Cardiac fibroblast (primary cell): Measurements from ENCODE around the gene RIPOR2.
"Not testable (repeated sequence)": the region's sequence is repeated elsewhere in the genome, so short reads cannot be mapped to it uniquely, and the experiment has no call there.

Experiments
- DNase-seq, 2 donors: peaks; one replicate each; pipeline versions ENCODE4 v3.0.0 to v3.0.0-alpha.2; 2010; ENCODE audit warnings: low read depth in 2 of 2
- H3K4me3 ChIP-seq, 2 donors: replicated peaks in 1 of 2; 1 replicate in 1 of 2; 2 replicates in 1 of 2; pipeline ENCODE4 v1.5.1; 2011; ENCODE audit warnings: low read depth in 2 of 2, low read length in 2 of 2, mild to moderate bottlenecking in 2 of 2, moderate library complexity in 1 of 2
- TF ChIP-seq, protein P1 (sequence below): IDR thresholded peaks from one replicate; pipeline ENCODE4 v1.5.1; 2011; ENCODE audit warnings: low read depth, mild to moderate bottlenecking, low read length, inconsistent platforms

RIPOR2 gene

DNA sequence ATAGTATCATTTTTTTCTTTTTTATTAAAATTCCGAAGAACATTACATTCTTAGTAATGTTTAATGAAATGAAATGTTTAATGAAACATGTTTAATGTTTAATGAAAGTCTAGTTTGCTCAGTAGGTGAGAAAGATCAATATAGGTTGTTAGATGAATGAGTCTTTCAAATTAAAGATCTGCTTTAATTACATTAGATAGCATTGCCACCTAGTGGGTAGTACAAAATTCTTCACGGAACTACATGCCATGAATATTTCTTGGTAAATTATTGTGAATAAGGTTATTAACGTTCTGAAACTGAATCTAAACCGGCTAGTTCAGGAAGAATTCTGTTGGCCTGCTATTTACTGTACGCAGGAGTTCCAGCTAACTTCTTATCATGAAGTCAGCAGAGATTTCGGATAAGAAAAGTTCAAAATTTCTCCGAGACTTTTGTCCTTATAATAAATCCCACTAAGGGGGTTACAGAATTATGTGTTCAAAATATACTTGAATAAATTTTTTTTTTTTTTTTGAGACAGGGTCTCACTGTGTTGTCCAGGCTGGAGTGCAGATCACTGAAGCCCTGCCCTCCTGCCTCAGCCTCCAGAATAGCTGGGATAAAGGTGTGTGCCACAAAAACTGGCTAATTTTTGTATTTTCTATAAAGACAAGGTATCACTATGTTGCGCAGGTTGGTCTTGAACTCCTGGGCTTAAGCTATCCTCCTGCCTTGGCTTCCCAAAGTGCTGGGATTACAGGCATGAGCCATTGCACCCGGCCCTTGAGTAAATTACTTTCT, 168.9 kb downstream of the RIPOR2 start:
- TF ChIP-seq, protein P1, sequence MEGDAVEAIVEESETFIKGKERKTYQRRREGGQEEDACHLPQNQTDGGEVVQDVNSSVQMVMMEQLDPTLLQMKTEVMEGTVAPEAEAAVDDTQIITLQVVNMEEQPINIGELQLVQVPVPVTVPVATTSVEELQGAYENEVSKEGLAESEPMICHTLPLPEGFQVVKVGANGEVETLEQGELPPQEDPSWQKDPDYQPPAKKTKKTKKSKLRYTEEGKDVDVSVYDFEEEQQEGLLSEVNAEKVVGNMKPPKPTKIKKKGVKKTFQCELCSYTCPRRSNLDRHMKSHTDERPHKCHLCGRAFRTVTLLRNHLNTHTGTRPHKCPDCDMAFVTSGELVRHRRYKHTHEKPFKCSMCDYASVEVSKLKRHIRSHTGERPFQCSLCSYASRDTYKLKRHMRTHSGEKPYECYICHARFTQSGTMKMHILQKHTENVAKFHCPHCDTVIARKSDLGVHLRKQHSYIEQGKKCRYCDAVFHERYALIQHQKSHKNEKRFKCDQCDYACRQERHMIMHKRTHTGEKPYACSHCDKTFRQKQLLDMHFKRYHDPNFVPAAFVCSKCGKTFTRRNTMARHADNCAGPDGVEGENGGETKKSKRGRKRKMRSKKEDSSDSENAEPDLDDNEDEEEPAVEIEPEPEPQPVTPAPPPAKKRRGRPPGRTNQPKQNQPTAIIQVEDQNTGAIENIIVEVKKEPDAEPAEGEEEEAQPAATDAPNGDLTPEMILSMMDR: peak; percentile 27
- H3K4me3 ChIP-seq: no peak overlapping the region
- DNase-seq: peak; percentile 61

DNA sequence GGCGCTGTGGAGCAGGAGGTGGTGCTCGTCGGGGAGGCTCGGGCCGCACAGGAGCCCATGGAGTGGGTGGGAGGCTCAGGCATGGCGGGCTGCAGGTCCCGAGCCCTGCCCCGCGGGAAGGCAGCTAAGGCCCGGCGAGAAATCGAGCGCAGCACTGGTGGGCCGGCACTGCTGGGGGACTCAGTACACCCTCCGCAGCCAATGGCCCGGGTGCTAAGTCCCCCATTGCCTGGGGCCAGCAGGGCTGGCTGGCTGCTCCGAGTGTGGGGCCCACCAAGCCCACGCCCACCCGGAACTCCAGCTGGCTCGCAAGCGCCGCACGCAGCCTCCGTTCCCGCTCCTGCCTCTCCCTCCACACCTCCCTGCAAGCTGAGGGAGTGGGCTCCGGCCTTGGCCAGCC, 169.8 kb downstream of the RIPOR2 start:
- H3K4me3 ChIP-seq, DNase-seq: not testable (repeated sequence)

DNA sequence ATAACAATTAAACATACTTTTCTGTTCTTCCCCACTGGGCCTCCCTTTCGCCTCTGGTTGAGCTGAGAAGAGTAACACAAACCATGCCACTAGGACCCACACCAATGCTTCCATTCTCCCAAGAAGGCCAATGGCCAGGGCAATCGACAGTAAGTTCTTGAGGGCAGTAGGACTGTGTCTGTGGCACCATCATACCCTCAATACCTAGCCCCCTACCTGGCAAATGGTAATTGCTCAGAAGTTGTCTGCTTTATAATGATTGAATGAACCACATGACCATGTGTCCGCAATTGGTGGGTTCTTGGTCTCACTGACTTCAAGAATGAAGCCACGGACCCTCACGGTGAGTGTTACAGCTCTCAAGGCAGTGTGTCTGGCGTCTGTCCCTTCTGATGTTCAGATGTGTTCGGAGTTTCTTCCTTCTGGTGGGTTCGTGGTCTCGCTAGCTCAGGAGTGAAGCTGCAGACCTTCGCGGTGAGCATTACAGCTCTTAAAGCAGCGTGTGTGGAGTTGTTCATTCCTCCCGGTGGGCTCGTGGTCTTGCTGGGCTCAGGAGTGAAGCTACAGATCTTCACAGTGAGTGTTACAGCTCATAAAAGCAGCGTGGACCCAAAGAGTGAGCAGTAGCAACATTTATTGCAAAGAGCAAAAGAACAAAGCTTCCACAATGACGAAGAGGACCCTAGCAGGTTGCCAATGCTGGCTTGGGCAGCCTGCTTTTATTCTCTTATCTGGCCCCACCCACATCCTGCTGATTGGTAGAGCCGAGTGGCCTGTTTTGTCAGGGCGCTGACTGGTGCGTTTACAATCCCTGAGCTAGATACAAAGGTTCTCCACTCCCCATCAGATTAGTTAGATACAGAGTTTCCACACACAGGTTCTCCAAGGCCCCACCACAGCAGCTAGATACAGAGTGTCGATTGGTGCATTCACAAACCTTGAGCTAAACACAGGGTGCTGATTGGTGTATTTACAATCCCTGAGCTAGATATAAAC, 170.6 kb downstream of the RIPOR2 start:
- not testable (repeated sequence) for DNase-seq

DNA sequence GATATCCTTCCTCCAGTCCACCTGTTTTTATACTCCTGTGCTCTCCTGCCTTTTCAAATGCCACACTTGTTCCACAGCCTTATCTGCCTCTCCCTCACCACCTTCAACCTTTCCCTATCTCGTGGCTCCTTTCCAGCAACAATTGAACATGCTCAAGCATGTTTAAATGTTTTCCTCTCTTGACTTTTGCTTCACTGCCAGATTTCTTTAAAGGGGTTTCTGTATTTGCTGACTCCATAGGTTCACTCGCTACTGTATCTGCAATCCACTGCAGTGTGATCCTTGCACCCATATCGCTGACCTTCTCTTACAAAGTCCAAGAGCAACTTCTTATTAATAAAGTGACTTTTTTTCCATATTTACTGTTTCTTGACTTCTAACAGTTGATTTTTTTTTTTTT, 172.2 kb downstream of the RIPOR2 start:
- TF ChIP-seq, protein P1: no peak
- DNase-seq: no peak

More for the DNA sequence above, 170.6 kb downstream of the RIPOR2 start:
- not testable (repeated sequence) for H3K4me3 ChIP-seq

DNA sequence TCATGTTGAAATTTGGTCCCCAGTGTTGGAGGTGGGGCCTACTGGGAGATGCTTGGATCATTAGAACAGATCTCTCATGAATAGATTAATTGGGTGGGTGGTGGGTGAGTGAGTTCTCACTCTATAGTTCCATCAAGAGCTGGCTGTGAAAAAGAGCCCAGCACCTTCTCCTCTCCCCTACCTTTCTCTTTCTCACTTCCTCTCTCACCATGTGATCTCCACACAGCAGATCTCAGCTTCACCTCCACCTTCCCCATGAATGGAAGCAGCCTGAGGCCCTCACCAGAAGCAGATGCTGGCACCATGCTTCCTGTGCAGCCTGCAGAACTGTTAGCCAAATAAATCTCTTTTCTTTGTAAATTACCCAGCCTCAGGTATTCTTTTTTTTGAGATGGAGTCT, 173.9 kb downstream of the RIPOR2 start:
- H3K4me3 ChIP-seq: no peak overlapping the region
- TF ChIP-seq, protein P1: no peak
- no peak for DNase-seq

More for the DNA sequence above, 172.2 kb downstream of the RIPOR2 start:
- no peak overlapping the region for H3K4me3 ChIP-seq

DNA sequence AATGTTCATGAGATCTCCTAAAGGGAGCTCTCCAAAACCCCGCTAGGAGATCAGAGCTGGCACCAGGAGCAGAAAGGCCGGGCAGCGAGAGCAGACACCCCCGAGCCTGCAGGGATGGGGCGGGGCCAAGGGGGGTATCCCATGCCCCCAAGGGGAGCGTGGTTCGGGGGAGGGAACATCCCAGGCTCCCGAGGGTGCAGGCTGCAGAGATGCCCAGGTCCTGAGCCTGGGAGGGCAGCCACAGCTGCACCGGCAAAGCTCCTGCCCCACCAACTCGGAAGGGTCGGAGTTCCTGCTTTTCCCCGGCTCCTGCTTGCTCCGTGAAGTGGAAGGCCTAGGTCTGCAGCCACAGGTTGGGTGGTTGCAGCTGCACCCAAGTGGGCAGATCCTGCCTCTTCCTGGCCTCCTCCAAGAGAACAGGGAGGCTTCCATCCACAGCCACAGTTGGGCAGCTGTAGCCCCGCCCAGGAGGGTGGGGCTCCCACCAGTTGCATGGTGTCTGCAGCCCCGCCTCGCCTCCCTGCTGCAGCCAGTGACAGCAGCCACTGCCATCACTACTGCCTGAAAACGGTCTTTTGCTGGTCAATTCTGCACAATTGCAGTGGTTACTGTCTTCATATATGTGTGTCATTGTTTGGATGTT, 174.4 kb downstream of the RIPOR2 start:
- no peak for DNase-seq
- no peak overlapping the region for H3K4me3 ChIP-seq
- TF ChIP-seq, protein P1: no peak

DNA sequence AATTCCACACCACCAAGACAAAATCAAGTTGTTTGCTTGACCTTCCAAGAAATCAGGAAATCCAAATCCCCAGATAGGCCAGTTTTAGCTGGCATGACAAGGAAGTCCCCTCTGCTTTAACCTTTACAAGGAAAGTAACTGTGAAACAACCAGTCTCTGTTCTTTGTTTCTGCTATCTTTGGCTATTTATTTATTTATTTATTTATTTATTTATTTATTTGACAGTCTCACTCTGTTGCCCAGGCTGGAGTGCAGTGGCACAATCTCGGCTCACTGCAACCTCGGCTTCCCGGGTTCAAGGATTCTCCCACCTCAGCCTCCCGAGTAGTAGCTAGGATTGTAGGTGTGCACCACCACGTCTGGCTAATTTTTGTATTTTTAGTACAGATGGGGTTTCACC, 175.6 kb downstream of the RIPOR2 start:
- no peak overlapping the region for H3K4me3 ChIP-seq
- no peak for DNase-seq
- TF ChIP-seq, protein P1: no peak
